SK-N-SH (cell line): ENCODE measurements around the gene ANO3.

ENCODE experiments used
- EP300 ChIP-seq, 2 experiments: IDR thresholded peaks; 2 replicates each; pipeline versions ENCODE4 v1.4.0 to v1.6.1; 2012; ENCODE audit warnings: borderline replicate concordance in 1 of 2, low read depth in 1 of 2, low read length in 1 of 2
- JUND ChIP-seq: IDR thresholded peaks from 2 replicates; pipeline ENCODE4 v1.4.0; 2012
- TF ChIP-seq, protein P1 (sequence below): IDR thresholded peaks from 2 replicates; pipeline ENCODE4 v1.4.0; 2012; ENCODE audit warnings: low read depth
- TF ChIP-seq, protein P2 (sequence below): fragments of 200-600 bp; sonication (generic); IDR thresholded peaks from 2 replicates; pipeline ENCODE4 v1.6.1; 2017; ENCODE audit warnings: antibody characterized with exemption, mild to moderate bottlenecking, moderate library complexity

DNA sequence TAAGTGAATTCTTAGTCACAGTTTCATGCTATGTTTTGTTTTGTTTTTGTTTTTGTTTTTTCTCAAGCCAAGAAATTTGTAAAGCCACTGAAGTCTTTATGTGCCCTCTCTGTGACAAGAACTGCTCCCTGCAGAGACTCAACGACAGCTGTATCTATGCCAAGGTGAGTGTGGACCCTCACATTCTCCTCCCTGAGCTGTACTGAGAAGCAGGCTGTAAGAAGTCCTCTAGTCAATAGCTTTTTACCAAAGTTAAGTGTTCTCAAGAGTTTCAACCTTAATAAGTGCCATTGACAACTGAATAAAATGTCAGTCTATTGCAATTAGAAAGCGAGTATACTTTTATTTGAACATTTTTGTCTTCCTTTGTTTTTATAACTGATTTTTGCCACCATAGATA, 221.3 kb downstream of the ANO3 start:
- no peak for TF ChIP-seq EP300 (IDR thresholded peaks at IDR 0.05; ENCODE audit: borderline replicate concordance in 1 of 2, low read depth in 1 of 2, low read length in 1 of 2)
- TF ChIP-seq, protein P1, sequence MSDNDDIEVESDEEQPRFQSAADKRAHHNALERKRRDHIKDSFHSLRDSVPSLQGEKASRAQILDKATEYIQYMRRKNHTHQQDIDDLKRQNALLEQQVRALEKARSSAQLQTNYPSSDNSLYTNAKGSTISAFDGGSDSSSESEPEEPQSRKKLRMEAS = no peak
- no peak for TF ChIP-seq JUND
- TF ChIP-seq, protein P2, sequence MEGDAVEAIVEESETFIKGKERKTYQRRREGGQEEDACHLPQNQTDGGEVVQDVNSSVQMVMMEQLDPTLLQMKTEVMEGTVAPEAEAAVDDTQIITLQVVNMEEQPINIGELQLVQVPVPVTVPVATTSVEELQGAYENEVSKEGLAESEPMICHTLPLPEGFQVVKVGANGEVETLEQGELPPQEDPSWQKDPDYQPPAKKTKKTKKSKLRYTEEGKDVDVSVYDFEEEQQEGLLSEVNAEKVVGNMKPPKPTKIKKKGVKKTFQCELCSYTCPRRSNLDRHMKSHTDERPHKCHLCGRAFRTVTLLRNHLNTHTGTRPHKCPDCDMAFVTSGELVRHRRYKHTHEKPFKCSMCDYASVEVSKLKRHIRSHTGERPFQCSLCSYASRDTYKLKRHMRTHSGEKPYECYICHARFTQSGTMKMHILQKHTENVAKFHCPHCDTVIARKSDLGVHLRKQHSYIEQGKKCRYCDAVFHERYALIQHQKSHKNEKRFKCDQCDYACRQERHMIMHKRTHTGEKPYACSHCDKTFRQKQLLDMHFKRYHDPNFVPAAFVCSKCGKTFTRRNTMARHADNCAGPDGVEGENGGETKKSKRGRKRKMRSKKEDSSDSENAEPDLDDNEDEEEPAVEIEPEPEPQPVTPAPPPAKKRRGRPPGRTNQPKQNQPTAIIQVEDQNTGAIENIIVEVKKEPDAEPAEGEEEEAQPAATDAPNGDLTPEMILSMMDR = no peak
